C4-2B (cell line): ENCODE results near the gene KRTAP3-3.

Experiments used
- ZFX ChIP-seq: fragments of 450-650 bp; IDR thresholded peaks from 2 replicates; pipeline ENCODE4 v1.6.1; 2017
- TF ChIP-seq, protein P1 (sequence below): fragments of 450-650 bp; conservative IDR thresholded peaks from 2 replicates; pipeline ENCODE4 v1.5.1; 2017; ENCODE audit warnings: mild to moderate bottlenecking

DNA sequence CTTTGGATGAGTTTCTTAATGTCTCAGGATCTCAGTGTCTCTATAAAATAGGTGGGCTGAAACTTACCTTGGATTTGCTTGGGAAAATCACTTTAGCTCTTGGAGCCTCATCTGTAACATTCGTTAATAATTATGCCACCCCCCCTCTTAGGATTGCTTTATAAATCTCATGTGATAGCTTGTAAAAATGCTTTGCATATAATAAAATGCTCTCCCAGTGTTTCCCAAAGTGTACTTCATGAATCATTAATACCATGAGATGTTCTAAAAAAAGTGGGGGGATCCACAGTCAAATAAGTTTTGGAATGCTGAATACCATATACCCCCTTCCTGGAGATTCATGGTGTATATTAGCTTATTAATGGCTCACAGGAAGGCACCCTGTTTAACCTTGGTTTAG is 32.4 kb downstream of the KRTAP3-3 start:
- TF ChIP-seq, protein P1, sequence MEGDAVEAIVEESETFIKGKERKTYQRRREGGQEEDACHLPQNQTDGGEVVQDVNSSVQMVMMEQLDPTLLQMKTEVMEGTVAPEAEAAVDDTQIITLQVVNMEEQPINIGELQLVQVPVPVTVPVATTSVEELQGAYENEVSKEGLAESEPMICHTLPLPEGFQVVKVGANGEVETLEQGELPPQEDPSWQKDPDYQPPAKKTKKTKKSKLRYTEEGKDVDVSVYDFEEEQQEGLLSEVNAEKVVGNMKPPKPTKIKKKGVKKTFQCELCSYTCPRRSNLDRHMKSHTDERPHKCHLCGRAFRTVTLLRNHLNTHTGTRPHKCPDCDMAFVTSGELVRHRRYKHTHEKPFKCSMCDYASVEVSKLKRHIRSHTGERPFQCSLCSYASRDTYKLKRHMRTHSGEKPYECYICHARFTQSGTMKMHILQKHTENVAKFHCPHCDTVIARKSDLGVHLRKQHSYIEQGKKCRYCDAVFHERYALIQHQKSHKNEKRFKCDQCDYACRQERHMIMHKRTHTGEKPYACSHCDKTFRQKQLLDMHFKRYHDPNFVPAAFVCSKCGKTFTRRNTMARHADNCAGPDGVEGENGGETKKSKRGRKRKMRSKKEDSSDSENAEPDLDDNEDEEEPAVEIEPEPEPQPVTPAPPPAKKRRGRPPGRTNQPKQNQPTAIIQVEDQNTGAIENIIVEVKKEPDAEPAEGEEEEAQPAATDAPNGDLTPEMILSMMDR, result no peak
- no peak for TF ChIP-seq ZFX
